GM23338 (cell line): ENCODE measurements around the gene CEBPG.

Source experiments
- CTCF ChIP-seq, 2 experiments: fragments of 200-600 bp in 1 of 2; sonication (generic) in 1 of 2; conservative IDR thresholded peaks; 2 replicates each; pipeline versions ENCODE4 v1.5.1 to v1.6.1; 2016 to 2017; ENCODE audit warnings: antibody characterized with exemption in 2 of 2, low read depth in 2 of 2, mild to moderate bottlenecking in 2 of 2, moderate library complexity in 1 of 2
- EZH2 ChIP-seq: fragments of 200-600 bp; sonication (generic); IDR thresholded peaks from one replicate; pipeline ENCODE4 v1.8.0; 2017; ENCODE audit warnings: antibody characterized with exemption, mild to moderate bottlenecking, low read depth; ENCODE audit not compliant: unreplicated experiment
- ZNF114 ChIP-seq: fragments of 250-450 bp; sonication (Bioruptor Pico); IDR thresholded peaks from 2 replicates; pipeline ENCODE4 v1.5.0; 2020; ENCODE audit warnings: mild to moderate bottlenecking, moderate library complexity

GRCh38 chr19:33427801-33428626 lies 54.5 kb downstream of the CEBPG start:
- TF ChIP-seq CTCF (conservative IDR thresholded peaks at IDR 0.05; ENCODE audit: low read depth in 2 of 2) (peak; percentile 7 to 57; a peak in 2 of 4 replicates), ZNF114 (CRISPR knock-in tag) (no peak), EZH2 (no peak)
